ENCODE data around the gene PERCC1.
"Not testable (repeated sequence)": the region's sequence is repeated elsewhere in the genome, so short reads cannot be mapped to it uniquely, and the experiment has no call there.

Gene PERCC1

GRCh38 chr16:1434644-1435592 lies 4.0 kb downstream of the PERCC1 start:
- H3K27ac ChIP-seq = no peak overlapping the region
- no peak for TF ChIP-seq ZFX (IDR thresholded peaks at IDR 0.05; ENCODE audit: borderline replicate concordance)
- no peak for TF ChIP-seq CTCF (IDR thresholded peaks at IDR 0.05)

DNA sequence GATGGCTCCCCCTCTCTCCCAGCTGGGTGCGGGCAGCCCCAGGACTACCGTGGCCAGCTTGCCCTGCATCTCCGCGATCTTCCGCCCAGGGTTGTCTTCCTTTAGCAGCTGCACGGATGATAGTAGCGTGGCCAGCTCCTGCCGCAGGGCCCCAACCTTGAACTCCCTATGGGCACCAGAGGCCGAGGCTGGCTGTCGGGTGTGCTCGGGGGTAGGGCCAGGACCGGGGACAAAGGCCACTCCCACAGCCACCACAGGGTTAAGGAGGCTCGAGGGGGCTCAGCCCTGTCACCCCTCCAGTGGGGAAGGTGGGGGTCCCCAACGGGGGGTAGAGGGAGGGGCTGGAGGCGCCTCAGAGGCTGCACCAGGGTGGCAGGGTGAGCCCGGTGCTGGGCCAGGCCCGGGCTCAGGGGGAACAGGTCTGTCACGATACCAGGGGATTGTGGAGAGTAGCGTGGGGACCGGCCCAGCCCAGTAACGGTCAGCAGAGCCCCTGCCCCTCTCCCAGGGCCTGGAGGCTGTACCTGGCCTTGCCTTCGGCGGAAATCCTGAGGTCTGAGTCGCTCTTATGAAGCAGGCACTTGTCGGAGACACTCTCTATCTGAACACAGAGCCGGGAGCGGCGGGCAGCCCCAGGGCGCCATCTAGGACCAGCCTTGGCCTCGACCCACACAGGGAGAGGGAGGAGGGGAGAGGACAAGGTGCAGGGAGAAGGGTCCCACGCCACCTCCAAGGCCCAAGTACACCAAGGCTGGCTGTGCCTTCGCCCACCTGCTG lies 5.2 kb downstream of the PERCC1 start:
- TF ChIP-seq ZFX (IDR thresholded peaks at IDR 0.05; ENCODE audit: borderline replicate concordance) = no peak
- TF ChIP-seq CTCF (IDR thresholded peaks at IDR 0.05) = peak; percentile 28
- no peak overlapping the region for H3K27ac ChIP-seq

GRCh38 chr16:1436731-1437355 lies 6.0 kb downstream of the PERCC1 start:
- TF ChIP-seq ZFX (IDR thresholded peaks at IDR 0.05; ENCODE audit: borderline replicate concordance) = no peak
- H3K27ac ChIP-seq = no peak overlapping the region

DNA sequence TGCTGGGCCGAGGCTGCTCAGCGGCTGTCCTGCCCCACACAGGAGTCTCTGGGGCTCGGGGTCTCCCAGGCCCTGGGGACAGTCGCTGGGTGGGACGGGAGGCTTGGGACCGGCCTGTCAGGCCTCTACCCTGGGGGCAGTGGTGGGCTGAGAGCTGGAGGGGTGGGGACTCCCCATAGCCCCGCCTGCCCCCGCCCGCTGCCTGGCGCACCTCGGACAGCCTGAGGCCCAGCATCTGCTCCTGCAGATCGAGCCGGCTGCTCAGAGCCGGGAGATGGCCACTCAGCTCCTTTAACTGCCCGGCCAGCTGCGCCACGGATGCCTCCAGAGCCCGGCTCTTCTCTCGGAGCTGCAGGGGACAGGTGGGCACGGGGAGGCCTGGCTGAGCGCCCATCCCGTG lies 6.7 kb downstream of the PERCC1 start:
- TF ChIP-seq CTCF (IDR thresholded peaks at IDR 0.05) (no peak), ZFX (IDR thresholded peaks at IDR 0.05; ENCODE audit: borderline replicate concordance) (no peak)
- H3K27ac ChIP-seq = no peak overlapping the region

GRCh38 chr16:1438229-1439057 lies 7.6 kb downstream of the PERCC1 start:
- TF ChIP-seq CTCF (IDR thresholded peaks at IDR 0.05) = no peak
- no peak for TF ChIP-seq ZFX (IDR thresholded peaks at IDR 0.05; ENCODE audit: borderline replicate concordance)
- H3K27ac ChIP-seq = no peak overlapping the region

DNA sequence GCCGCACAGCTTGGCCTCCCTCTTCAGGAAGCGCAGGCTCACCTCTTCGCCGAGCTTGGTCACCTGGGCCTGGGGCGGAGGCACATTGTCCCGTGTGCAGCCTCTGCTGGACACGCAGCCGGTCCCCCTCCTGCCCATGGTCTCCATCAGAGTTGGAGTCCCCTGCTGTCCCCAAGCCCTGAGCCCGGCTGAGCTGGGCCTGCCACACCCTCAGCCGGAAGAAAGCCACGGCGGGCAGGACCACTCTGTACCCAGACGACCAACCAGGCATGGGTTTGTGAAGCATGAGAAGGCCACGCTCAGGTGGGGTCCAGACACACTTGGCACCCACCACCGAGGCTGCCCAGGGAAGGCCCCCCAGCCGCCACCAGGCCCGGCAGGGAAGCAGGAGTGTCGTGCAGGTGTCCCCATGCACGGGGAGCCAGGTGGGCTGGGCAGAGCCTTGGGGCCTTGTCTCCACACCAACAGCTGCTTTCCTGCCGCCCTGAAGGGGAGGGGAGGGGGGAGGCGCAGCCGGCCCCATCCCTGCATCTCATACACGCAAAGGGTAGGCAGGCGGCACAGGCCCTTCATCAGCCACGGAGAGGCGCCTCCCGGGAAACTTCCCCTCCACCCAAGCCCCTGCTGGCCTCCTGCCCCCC lies 8.3 kb downstream of the PERCC1 start:
- no peak for TF ChIP-seq ZFX (IDR thresholded peaks at IDR 0.05; ENCODE audit: borderline replicate concordance)
- TF ChIP-seq CTCF (IDR thresholded peaks at IDR 0.05) = no peak
- no peak overlapping the region for H3K27ac ChIP-seq

- not testable (repeated sequence) for H3K27ac ChIP-seq
These were observed 8.8 kb downstream of the PERCC1 start for GRCh38 chr16:1439699-1440074.

Measured in 22Rv1 (cell line).